Glutamatergic neuron (in vitro differentiated cells): Measurements from ENCODE around the gene APBA2. TPM values are rescaled to one million over a fixed set of nuclear protein-coding genes. Genes with fewer than 3 reads are reported as not detected.

Experiments
- DNase-seq: peaks from one replicate; pipeline ENCODE4 v3.0.0; 2022
- H3K27ac Mint-ChIP-seq: one replicate; pipeline ENCODE4 v1.8.0; 2020; ENCODE audit warnings: mild to moderate bottlenecking, mixed read lengths, inconsistent platforms; ENCODE audit not compliant: unreplicated experiment
- H3K27me3 Mint-ChIP-seq: one replicate; pipeline ENCODE4 v1.8.0; 2020; ENCODE audit warnings: mild to moderate bottlenecking, moderate library complexity, mixed read lengths, inconsistent platforms; ENCODE audit not compliant: unreplicated experiment
- H3K36me3 Mint-ChIP-seq: one replicate; pipeline ENCODE4 v1.8.0; 2020; ENCODE audit warnings: mild to moderate bottlenecking, mixed read lengths, inconsistent platforms; ENCODE audit not compliant: unreplicated experiment
- H3K4me1 Mint-ChIP-seq: one replicate; pipeline ENCODE4 v1.8.0; 2020; ENCODE audit warnings: mild to moderate bottlenecking, low read depth, mixed read lengths, inconsistent platforms; ENCODE audit not compliant: unreplicated experiment
- H3K4me3 Mint-ChIP-seq: one replicate; pipeline ENCODE4 v1.8.0; 2020; ENCODE audit warnings: mild to moderate bottlenecking, mixed read lengths, inconsistent platforms; ENCODE audit not compliant: unreplicated experiment
- H3K9me3 Mint-ChIP-seq: one replicate; pipeline ENCODE4 v1.8.0; 2020; ENCODE audit warnings: mild to moderate bottlenecking, moderate library complexity, mixed read lengths, inconsistent platforms; ENCODE audit not compliant: unreplicated experiment
- CTCF ChIP-seq: fragments of 200-600 bp; sonication (generic); IDR thresholded peaks from one replicate; pipeline ENCODE4 v1.5.0; 2021; ENCODE audit not compliant: partially characterized antibody, unreplicated experiment
- total RNA-seq: library from RNA; stranded (reverse); fragmentation: NEBNext Ultra II Directional; extraction: Animal tissue kit (Norgen Biotek cat#: 25700); gene quantifications from one replicate; pipeline ENCODE4 v1.2.1, GENCODE V29; 2021; ENCODE audit not compliant: unreplicated experiment

The APBA2 gene
- total RNA-seq, 1 donor from 2014 or later: 166 TPM

GRCh38 chr15:29093696-29094343 is 208.0 kb downstream of the APBA2 start:
- H3K36me3 Mint-ChIP-seq: no peaks in the 10 kb centered on the region
- H3K27me3 Mint-ChIP-seq: peaks cover 17% of the 10 kb centered on the region
- peaks cover 11% of the 10 kb centered on the region for H3K9me3 Mint-ChIP-seq
- no peak for TF ChIP-seq CTCF
- H3K4me3 Mint-ChIP-seq: no peak overlapping the region
- DNase-seq: no peak
- peaks cover 5% of the 10 kb centered on the region for H3K4me1 Mint-ChIP-seq
- H3K27ac Mint-ChIP-seq: no peak overlapping the region

- peaks cover 17% of the 10 kb centered on the region for H3K27me3 Mint-ChIP-seq
- no peak for TF ChIP-seq CTCF
- no peaks in the 10 kb centered on the region for H3K36me3 Mint-ChIP-seq
- H3K4me3 Mint-ChIP-seq: no peak overlapping the region
- no peak overlapping the region for H3K27ac Mint-ChIP-seq
- peaks cover 2% of the 10 kb centered on the region for H3K4me1 Mint-ChIP-seq
- H3K9me3 Mint-ChIP-seq: peaks cover 10% of the 10 kb centered on the region
- DNase-seq: no peak
Observed at GRCh38 chr15:29094711-29095110, 208.9 kb downstream of the APBA2 start.

DNA sequence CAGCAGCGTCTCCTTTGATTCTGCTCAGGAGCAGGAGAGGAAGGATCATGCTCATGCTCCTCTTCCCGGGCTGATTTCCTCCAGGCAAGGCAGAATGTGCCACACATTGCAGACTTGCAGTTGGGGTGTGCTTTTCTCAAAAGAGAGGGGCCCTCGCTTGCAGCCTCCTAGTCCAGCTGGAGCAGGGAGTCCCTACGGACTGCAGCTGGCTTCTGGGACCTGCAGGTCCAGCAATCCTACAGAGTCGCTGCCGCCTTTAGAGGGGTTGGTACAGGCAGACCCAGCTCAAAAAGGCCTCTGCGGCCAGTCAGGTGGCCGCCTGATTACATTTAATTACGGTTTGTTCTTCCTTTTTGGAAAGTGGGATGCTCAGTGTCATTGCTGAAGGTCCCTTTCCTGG is 210.0 kb downstream of the APBA2 start:
- H3K36me3 Mint-ChIP-seq: no peaks in the 10 kb centered on the region
- DNase-seq: no peak
- TF ChIP-seq CTCF: no peak
- peaks cover 2% of the 10 kb centered on the region for H3K4me1 Mint-ChIP-seq
- peaks cover 17% of the 10 kb centered on the region for H3K27me3 Mint-ChIP-seq
- H3K9me3 Mint-ChIP-seq: peaks cover 10% of the 10 kb centered on the region
- no peak overlapping the region for H3K4me3 Mint-ChIP-seq
- no peak overlapping the region for H3K27ac Mint-ChIP-seq

GRCh38 chr15:29097168-29097567 is 211.4 kb downstream of the APBA2 start:
- no peak for DNase-seq
- H3K9me3 Mint-ChIP-seq: peaks cover 10% of the 10 kb centered on the region
- H3K27ac Mint-ChIP-seq: no peak overlapping the region
- H3K4me3 Mint-ChIP-seq: no peak overlapping the region
- TF ChIP-seq CTCF: no peak
- H3K27me3 Mint-ChIP-seq: peaks cover 13% of the 10 kb centered on the region
- peaks cover 2% of the 10 kb centered on the region for H3K4me1 Mint-ChIP-seq
- H3K36me3 Mint-ChIP-seq: no peaks in the 10 kb centered on the region

- Mint-ChIP-seq H3K36me3 (no peaks in the 10 kb centered on the region), H3K9me3 (peaks cover 12% of the 10 kb centered on the region), H3K4me1 (peaks cover 2% of the 10 kb centered on the region), H3K27me3 (peaks cover 19% of the 10 kb centered on the region), H3K27ac (no peak overlapping the region), H3K4me3 (no peak overlapping the region)
- no peak for DNase-seq
- TF ChIP-seq CTCF: no peak
Observed at GRCh38 chr15:29097971-29098370, 212.2 kb downstream of the APBA2 start.
